ENCODE data around the gene PMVK.

PMVK gene

GRCh38 chr1:154877370-154877974 lies 59.0 kb downstream of the PMVK start:
- Histone ChIP-seq H3K4me1 (no peaks in the 10 kb centered on the region), H3K27ac (no peak overlapping the region), H3K9me3 (no peaks in the 10 kb centered on the region), H3K36me3 (no peaks in the 10 kb centered on the region), H3K27me3 (peaks cover 0 to 31% of the 10 kb centered on the region in 2 donors), H3K4me3 (no peak overlapping the region)
- peak in 1 of 2 donors; percentile 28 for DNase-seq
- no peak for TF ChIP-seq CTCF (IDR thresholded peaks at IDR 0.05)
- intact Hi-C loops (cut with DNase I; ENCODE audit: low total_unique reads): no loop called here

- TF ChIP-seq CTCF (IDR thresholded peaks at IDR 0.05): no peak
- intact Hi-C loops (cut with DNase I; ENCODE audit: low total_unique reads): no loop called here
- no peaks in the 10 kb centered on the region for H3K36me3 ChIP-seq
- H3K27ac ChIP-seq: no peak overlapping the region
- no peaks in the 10 kb centered on the region for H3K4me1 ChIP-seq
- H3K27me3 ChIP-seq: peaks cover 0 to 31% of the 10 kb centered on the region in 2 donors
- H3K9me3 ChIP-seq: no peaks in the 10 kb centered on the region
- DNase-seq: peak in 1 of 2 donors; percentile 37
- no peak overlapping the region for H3K4me3 ChIP-seq
Observed at GRCh38 chr1:154876842-154877369, 59.6 kb downstream of the PMVK start.

All from tibial artery (tissue), 4 donors.